Osteoblast (primary cell): ENCODE measurements around the gene TPSD1. TPM values are rescaled to one million over a fixed set of nuclear protein-coding genes. Genes with fewer than 3 reads are reported as not detected.
"Not testable (repeated sequence)": the region's sequence is repeated elsewhere in the genome, so short reads cannot be mapped to it uniquely, and the experiment has no call there.

Experiments
- DNase-seq: peaks from one replicate; pipeline ENCODE4 v3.0.0; 2011; ENCODE audit warnings: low spot score, mixed read lengths; ENCODE audit not compliant: insufficient read length; ENCODE audit errors: missing footprints
- H2AFZ ChIP-seq: 2 replicates; pipeline ENCODE4 v1.6.0; 2011; ENCODE audit warnings: mild to moderate bottlenecking, low read length
- H3K27ac ChIP-seq: 2 replicates; pipeline ENCODE4 v1.5.1; 2011; ENCODE audit warnings: mild to moderate bottlenecking, low read depth, low read length, moderate library complexity
- H3K27me3 ChIP-seq: 2 replicates; pipeline ENCODE4 v1.6.0; 2012; ENCODE audit warnings: mild to moderate bottlenecking, control low read depth, inconsistent platforms, low read length, moderate library complexity; ENCODE audit not compliant: insufficient read depth
- H3K36me3 ChIP-seq: 2 replicates; pipeline ENCODE4 v1.5.1; 2011; ENCODE audit warnings: mild to moderate bottlenecking, low read length, control low read depth, moderate library complexity; ENCODE audit not compliant: insufficient read depth
- H3K4me1 ChIP-seq: 2 replicates; pipeline ENCODE4 v1.5.1; 2011; ENCODE audit warnings: mild to moderate bottlenecking, low read length, control low read depth, moderate library complexity; ENCODE audit not compliant: insufficient read depth
- H3K4me2 ChIP-seq: 2 replicates; pipeline ENCODE4 v1.6.0; 2011; ENCODE audit warnings: mild to moderate bottlenecking, low read length; ENCODE audit not compliant: insufficient read depth
- H3K4me3 ChIP-seq: fragments of 200-600 bp; sonication (generic); 3 replicates; pipeline ENCODE4 v1.5.1; 2012; ENCODE audit warnings: mild to moderate bottlenecking, low read length, inconsistent platforms; ENCODE audit not compliant: insufficient read depth
- H3K79me2 ChIP-seq: 2 replicates; pipeline ENCODE4 v1.6.0; 2012; ENCODE audit warnings: mild to moderate bottlenecking, low read length, control low read depth, inconsistent platforms; ENCODE audit not compliant: insufficient read depth
- H3K9me3 ChIP-seq: 2 replicates; pipeline ENCODE4 v1.5.1; 2011; ENCODE audit warnings: low read depth, low read length, control low read depth
- H4K20me1 ChIP-seq: 2 replicates; pipeline ENCODE4 v1.6.0; 2012; ENCODE audit warnings: mild to moderate bottlenecking, low read length, control low read depth; ENCODE audit not compliant: insufficient read depth
- total RNA-seq: library from RNA; depleted of rRNA; stranded (reverse); fragments of >200 nt; gene quantifications from 2 replicates; pipeline ENCODE4 v1.2.3, GENCODE V29; 2012
- TF ChIP-seq, protein P1 (sequence below): IDR thresholded peaks from 2 replicates; pipeline ENCODE4 v1.5.1; 2011; ENCODE audit warnings: mild to moderate bottlenecking, low read depth, low read length, moderate library complexity; ENCODE audit errors: extremely low read depth

The TPSD1 gene
- total RNA-seq, 1 donor: not detected

DNA sequence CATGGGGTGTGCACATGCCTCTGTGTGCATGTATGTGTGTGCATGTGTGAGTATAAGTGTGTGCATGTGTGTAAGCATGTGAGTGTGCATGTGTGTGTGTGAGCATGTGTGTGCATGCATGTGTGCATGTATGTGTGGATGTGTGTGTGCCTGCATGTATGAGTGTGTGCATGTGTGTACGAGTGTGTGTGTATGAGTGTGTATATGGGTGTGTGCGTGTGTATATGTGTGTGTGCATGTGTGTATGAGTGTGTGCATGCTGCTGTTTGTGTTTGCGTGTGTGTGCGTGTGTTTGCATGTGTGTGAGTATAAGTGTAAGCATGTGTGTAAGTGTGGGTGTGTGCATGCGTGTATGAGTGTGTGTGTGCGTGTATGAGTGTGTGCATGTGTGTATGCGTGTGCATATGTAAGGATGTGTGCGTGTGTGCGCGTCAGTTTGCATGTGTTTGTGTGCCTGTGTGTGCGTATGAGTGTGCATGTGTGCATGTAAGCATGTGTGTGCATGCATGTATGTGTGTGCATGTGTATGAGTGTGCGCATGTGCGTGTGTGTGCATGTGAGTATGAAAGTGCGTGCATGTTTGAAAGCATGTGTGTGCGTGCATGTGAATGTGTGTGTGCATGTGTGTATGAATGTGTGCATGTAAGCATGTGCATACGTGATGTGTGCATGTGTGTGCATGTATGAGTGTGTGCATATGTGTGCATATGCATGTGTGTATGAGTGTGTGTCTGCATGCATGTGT is 8.6 kb downstream of the TPSD1 start:
- TF ChIP-seq, protein P1, sequence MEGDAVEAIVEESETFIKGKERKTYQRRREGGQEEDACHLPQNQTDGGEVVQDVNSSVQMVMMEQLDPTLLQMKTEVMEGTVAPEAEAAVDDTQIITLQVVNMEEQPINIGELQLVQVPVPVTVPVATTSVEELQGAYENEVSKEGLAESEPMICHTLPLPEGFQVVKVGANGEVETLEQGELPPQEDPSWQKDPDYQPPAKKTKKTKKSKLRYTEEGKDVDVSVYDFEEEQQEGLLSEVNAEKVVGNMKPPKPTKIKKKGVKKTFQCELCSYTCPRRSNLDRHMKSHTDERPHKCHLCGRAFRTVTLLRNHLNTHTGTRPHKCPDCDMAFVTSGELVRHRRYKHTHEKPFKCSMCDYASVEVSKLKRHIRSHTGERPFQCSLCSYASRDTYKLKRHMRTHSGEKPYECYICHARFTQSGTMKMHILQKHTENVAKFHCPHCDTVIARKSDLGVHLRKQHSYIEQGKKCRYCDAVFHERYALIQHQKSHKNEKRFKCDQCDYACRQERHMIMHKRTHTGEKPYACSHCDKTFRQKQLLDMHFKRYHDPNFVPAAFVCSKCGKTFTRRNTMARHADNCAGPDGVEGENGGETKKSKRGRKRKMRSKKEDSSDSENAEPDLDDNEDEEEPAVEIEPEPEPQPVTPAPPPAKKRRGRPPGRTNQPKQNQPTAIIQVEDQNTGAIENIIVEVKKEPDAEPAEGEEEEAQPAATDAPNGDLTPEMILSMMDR: no peak
- H2AFZ ChIP-seq: no peak overlapping the region
- H3K9me3 ChIP-seq: no peaks in the 10 kb centered on the region
- H3K27ac ChIP-seq: no peak overlapping the region
- H3K36me3 ChIP-seq: no peaks in the 10 kb centered on the region
- H3K79me2 ChIP-seq: no peaks in the 10 kb centered on the region
- peaks cover 4% of the 10 kb centered on the region for H4K20me1 ChIP-seq
- DNase-seq: no peak
- no peak overlapping the region for H3K4me3 ChIP-seq
- no peak overlapping the region for H3K4me2 ChIP-seq
- peaks cover 22% of the 10 kb centered on the region for H3K27me3 ChIP-seq
- H3K4me1 ChIP-seq: no peaks in the 10 kb centered on the region

DNA sequence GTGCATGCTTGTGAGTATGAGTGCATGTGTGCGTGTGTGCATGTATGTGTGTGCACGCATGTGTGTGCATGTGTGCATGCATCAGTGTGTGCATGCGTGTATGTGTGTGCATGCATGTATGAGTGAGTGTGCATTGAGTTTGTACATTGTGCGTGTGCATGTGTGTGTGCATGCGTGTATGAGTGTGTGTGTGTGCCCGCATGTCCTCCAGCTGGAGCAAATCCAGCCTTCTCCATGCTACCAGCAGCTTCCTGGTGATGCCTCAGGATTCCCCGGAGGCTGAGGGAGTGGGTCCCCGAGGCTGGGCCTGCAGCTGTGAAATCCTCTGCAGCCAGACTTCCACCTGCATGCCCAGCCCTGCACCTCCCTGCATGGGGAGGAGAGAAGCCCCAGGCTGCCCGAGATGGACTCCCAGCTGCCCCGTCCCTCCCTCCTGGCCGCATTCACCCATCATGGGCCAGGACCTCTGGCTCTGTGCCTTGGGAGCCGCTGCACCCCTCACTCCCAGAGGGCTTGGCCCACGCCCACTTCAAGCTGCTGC is 9.3 kb downstream of the TPSD1 start:
- TF ChIP-seq, protein P1: no peak
- H3K36me3 ChIP-seq: no peaks in the 10 kb centered on the region

DNA sequence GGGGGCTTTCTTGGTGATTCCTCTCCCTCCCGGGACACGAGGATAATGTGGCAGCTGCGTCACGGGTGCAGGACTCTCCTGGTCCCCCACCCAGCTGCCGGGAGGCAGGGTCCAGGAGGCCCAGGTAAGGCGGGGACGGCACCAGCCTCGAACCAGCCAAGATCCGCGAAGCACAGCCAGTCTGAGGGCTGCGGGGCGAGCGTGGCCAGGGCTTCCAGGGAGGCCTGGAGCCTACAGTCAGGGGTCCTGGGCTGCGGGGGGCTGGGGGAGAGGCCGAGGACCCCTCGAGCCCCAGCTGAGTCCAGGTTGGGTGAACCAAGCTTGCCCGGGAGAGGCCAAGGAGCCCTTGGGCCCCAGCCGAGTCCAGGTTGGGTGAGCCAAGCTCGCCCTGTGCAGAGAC is 10.0 kb downstream of the TPSD1 start:
- Histone ChIP-seq H3K36me3 (no peaks in the 10 kb centered on the region), H3K4me1 (no peaks in the 10 kb centered on the region), H3K4me2 (no peak overlapping the region), H3K79me2 (no peaks in the 10 kb centered on the region), H3K9me3 (no peaks in the 10 kb centered on the region), H3K27me3 (peaks cover 14% of the 10 kb centered on the region), H3K4me3 (no peak overlapping the region), H3K27ac (no peak overlapping the region), H4K20me1 (peaks cover 4% of the 10 kb centered on the region), H2AFZ (no peak overlapping the region)
- DNase-seq: no peak
- TF ChIP-seq, protein P1: no peak

More for the DNA sequence above, 9.3 kb downstream of the TPSD1 start:
- Histone ChIP-seq H3K4me1 (no peaks in the 10 kb centered on the region), H3K27ac (no peak overlapping the region), H3K9me3 (no peaks in the 10 kb centered on the region), H2AFZ (no peak overlapping the region), H3K4me2 (no peak overlapping the region), H4K20me1 (peaks cover 4% of the 10 kb centered on the region), H3K4me3 (no peak overlapping the region), H3K27me3 (peaks cover 15% of the 10 kb centered on the region), H3K79me2 (no peaks in the 10 kb centered on the region)
- no peak for DNase-seq

DNA sequence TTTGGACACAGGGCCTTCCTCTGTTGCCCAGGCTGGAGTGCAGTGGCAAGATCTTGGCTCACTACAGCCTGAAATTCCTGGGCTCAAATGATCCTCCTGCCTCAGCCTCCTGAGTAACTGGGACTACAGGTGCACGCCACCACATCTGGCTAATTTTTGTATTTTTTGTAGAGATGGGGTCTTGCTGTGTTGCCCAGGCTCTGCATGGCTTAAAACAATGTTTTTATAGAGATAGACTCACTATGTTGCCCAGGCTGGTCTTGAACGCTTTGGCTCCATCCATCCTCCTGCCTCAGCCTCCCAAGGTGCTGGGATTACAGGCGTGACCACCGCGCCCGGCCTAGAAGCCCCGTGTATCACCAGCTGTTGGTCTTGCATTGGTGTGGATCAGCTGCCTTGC is 13.5 kb downstream of the TPSD1 start:
- H3K27me3 ChIP-seq, DNase-seq, H3K27ac ChIP-seq, H3K4me2 ChIP-seq, H3K36me3 ChIP-seq, H3K4me3 ChIP-seq, H4K20me1 ChIP-seq, H3K9me3 ChIP-seq, H3K79me2 ChIP-seq, H2AFZ ChIP-seq, H3K4me1 ChIP-seq: not testable (repeated sequence)
